Measurements from ENCODE around the gene SLCO6A1.
"Not testable (repeated sequence)": the region's sequence is repeated elsewhere in the genome, so short reads cannot be mapped to it uniquely, and the experiment has no call there.

Gene SLCO6A1

GRCh38 chr5:102498271-102499034 is at the start of gene SLCO6A1:
Gene SLCO6A1, minus strand, starts transcription at chr5:102499001. Its CDS starts 157 bp downstream, at chr5:102498844.
- no peak for DNase-seq

- no peak for DNase-seq
These were observed 48.6 kb upstream of the SLCO6A1 start for GRCh38 chr5:102547141-102548035.

GRCh38 chr5:102545175-102545574 is 46.4 kb upstream of the SLCO6A1 start:
- DNase-seq, result no peak

GRCh38 chr5:102542057-102542456 is 43.3 kb upstream of the SLCO6A1 start:
- no peak for DNase-seq

GRCh38 chr5:102539996-102540728 is 41.4 kb upstream of the SLCO6A1 start:
- DNase-seq, result no peak

- DNase-seq, result no peak
These were observed 40.8 kb upstream of the SLCO6A1 start for GRCh38 chr5:102539562-102539961.

GRCh38 chr5:102537011-102537410 is 38.2 kb upstream of the SLCO6A1 start:
- no peak for DNase-seq

- no peak for DNase-seq
These were observed 37.6 kb upstream of the SLCO6A1 start for GRCh38 chr5:102536323-102536928.

- no peak for DNase-seq
These were observed 33.3 kb upstream of the SLCO6A1 start for GRCh38 chr5:102532123-102532522.

- no peak for DNase-seq
These were observed 32.7 kb upstream of the SLCO6A1 start for GRCh38 chr5:102531506-102531905.

- DNase-seq, result no peak
These were observed 30.6 kb upstream of the SLCO6A1 start for GRCh38 chr5:102529447-102529846.

GRCh38 chr5:102529031-102529430 is 30.2 kb upstream of the SLCO6A1 start:
- no peak for DNase-seq

GRCh38 chr5:102528600-102528999 is 29.8 kb upstream of the SLCO6A1 start:
- no peak for DNase-seq

GRCh38 chr5:102527547-102527946 is 28.7 kb upstream of the SLCO6A1 start:
- no peak for DNase-seq

GRCh38 chr5:102523541-102524175 is 24.9 kb upstream of the SLCO6A1 start:
- no peak for DNase-seq

- no peak for DNase-seq
These were observed 12.9 kb upstream of the SLCO6A1 start for GRCh38 chr5:102511666-102512065.

- not testable (repeated sequence) for DNase-seq
These were observed 7.4 kb downstream of the SLCO6A1 start for GRCh38 chr5:102491261-102491914.

GRCh38 chr5:102483736-102484135 is 15.1 kb downstream of the SLCO6A1 start:
- DNase-seq, result no peak

GRCh38 chr5:102481054-102481715 is 17.6 kb downstream of the SLCO6A1 start:
- no peak for DNase-seq

- no peak for DNase-seq
These were observed 45.1 kb downstream of the SLCO6A1 start for GRCh38 chr5:102453716-102454115.

- DNase-seq, result no peak
These were observed 47.7 kb downstream of the SLCO6A1 start for GRCh38 chr5:102451082-102451481.
